NCI-H2196 treated with DMSO at 0.1 percent for 48 hours (cell line): ENCODE measurements around the gene GALNT10.

ENCODE experiments used
- DNase-seq: peaks from one replicate; lab custom pipeline; 2025; ENCODE audit not compliant: unreplicated experiment; lab: John Stamatoyannopoulos, UW

Gene GALNT10

GRCh38 chr5:154288145-154288544 lies 97.6 kb downstream of the GALNT10 start:
- DNase-seq, result no peak

DNA sequence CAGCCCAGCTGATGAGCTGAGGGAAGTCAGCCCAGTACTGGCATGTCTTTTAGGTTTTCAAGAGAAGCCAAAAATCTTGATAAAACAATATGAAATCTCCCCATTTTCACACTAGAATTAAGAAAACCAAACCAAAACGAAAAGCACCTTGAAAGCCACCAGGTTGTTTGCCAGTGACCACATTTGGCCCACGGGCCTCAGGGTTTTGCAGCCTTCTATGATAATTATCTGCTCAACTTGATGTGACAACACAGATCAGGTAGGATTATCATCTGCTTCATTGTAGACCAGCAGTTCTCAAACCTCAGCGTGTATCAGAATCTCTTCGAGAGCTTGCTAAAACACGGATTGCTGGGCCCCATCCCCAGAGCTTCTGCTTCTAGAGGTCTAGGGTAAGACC lies 101.4 kb downstream of the GALNT10 start:
- DNase-seq, result no peak

- no peak for DNase-seq
Measured at GRCh38 chr5:154293219-154293618, 102.7 kb downstream of the GALNT10 start.

- DNase-seq, result no peak
Measured at GRCh38 chr5:154295551-154295950, 105.0 kb downstream of the GALNT10 start.

DNA sequence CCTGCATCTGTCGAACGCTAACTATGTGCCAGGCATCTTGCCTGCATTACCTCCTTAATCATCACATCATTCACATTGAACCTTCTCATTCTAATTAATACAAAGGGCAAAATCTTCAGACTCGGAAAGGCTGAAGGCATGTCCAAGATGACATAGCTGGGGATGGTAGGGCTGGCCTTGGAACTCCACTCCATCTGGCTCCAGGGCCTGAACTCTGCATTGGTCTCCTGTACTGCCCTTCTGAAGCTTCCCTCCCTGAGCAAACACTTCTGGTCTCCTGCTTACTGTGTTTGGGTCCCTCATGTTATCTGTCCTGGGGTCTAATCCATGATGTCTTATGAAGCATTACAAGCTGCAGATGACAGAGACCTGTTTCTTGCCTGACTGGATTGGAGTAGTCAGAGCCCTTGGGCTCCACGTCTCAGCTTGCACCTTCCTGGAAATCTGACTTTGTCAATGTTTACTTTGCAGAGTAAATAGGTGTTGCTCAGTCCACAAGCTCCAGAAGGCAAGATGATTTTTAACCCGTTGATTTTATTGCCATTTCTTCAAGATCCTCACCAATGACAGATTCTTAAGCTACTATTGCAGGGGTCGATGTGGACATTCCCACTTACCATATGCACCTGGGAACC lies 106.1 kb downstream of the GALNT10 start:
- DNase-seq, result no peak

DNA sequence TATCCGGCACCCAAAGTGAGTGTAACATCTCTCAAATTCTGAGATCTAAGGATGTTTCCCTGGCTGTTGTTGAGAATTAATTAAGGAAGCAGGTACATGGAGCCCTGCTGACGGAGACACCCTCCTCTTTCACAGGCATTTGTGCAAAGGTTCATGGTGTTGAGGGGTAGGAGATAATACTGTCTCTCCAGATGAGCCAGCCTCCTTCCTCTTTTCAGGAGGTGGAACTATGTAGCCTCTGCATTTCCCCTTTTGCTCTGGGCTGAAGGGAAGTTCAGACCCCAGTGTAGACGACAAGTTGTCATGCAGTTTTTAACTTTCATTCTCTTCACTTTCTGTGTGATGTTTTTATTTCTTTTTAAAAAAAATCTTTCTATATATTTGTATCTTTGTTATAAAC lies 107.5 kb downstream of the GALNT10 start:
- no peak for DNase-seq

DNA sequence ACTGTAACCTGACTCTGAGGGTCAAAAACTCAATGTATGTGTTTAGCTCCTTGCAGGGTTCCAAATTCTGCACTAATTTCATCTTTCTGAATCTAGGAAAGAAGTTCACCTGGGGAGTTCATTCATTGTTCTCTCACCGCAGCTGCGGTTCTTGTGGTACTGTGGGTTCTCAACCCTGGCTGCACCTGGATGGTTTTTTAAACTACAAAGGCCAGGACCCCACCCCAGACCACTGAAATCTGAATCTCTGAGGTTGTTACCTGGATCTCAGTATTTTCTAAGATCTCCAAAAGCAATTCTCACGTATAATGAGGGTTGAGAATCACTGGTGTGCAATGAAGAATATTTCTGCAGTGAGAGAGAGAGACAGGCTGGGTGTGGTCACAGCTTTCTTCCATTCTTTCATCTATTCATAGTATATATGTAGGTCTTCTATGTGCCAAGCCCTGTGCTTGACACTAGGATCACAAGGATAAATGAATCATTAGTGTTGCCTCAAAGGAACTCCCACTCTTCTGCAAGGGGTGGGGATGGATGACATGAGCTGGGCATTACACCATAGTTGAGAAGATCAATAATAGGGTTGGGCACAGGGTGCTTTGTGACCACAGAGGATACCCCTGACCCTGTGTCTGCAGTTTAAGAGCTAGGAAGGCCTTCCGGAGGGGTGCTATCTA lies 109.8 kb downstream of the GALNT10 start:
- no peak for DNase-seq

- no peak for DNase-seq
Measured at GRCh38 chr5:154301726-154302125, 111.2 kb downstream of the GALNT10 start.

DNA sequence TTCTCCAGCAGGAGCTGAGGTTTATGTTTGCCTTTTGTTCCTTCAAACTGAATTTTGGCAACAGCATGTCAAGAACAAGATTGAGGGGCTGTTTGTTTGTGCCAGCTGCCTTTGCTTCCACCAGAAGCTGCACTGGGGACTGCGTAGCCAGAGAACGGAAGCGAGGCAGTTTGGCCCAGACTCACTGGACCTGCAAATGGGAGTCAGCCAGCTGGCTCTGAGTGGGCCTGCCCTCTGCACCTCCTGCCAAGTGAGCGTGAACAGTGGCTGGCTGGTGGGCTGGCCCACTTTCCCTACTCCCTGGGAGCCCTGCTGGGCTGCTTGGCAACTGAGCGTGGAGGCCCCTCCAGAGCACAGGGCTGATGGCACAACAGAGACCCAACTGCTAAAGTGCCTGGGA lies 111.6 kb downstream of the GALNT10 start:
- DNase-seq, result no peak

- DNase-seq, result no peak
Measured at GRCh38 chr5:154303133-154303532, 112.6 kb downstream of the GALNT10 start.

DNA sequence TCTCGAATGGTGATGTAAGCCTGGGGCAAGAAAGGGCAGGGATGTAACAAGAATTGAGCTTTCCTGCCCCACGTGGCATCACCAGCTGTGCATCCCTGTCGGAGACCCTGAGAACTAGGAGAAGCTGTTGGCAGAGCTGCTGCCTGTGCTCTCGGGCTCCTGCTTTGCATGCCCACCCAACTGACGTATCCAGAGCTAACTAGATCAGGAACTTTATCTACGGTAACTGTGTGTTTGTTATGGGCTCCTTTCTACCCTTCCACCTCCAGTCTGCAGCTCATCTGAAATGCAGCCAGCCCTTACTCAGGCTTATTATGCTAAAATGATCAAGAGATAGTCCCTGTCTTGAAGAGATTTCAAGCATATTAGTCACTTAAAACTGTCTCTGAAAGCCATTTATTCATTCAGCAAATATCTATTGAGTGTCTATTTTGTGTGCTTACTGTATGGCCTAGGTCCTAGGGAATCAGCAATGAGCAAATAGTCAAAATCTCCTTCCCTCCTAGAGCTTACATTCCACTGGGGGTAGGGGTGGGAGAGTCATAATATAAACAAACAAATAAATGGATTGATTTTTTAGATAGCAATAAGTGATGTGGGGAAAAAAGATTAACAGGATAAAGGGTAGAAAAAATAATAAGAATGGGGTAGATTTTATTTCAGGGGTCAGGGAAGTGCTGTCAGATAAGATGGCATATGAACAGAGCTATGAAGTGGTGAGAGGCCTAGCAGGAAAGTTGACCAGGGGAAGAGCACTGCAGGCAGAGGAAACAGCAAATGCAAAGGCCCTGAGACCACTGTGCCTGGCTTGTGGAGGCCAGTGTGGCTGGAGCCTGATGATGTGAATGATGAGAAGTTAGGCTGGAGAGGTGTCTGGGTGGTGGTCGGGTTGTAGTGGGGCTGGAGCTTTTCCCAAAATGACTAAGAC lies 118.2 kb downstream of the GALNT10 start:
- DNase-seq, result no peak

GRCh38 chr5:154309371-154309745 lies 118.8 kb downstream of the GALNT10 start:
- DNase-seq, result no peak

GRCh38 chr5:154309805-154310204 lies 119.3 kb downstream of the GALNT10 start:
- no peak for DNase-seq

- no peak for DNase-seq
Measured at GRCh38 chr5:154311362-154311761, 120.8 kb downstream of the GALNT10 start.

GRCh38 chr5:154312000-154312399 lies 121.5 kb downstream of the GALNT10 start:
- no peak for DNase-seq

DNA sequence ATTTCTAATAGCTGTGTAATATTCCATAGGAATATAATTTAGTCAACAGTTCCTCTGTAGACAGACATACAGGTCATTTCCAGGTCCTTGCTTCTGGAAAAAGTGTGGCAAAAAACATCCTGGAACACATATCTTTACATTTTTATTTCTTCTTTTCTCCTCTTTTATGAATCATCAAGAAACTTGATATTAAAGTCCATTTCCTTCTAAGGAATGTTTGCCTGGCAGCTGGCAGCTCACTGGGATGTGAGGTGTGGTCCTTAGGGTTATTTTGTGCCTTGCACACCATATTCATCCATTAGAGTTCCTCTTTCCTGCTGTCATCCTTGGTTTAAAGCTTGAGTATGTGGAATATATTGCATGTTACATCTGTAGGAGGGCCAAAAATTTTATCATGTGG lies 122.0 kb downstream of the GALNT10 start:
- no peak for DNase-seq

DNA sequence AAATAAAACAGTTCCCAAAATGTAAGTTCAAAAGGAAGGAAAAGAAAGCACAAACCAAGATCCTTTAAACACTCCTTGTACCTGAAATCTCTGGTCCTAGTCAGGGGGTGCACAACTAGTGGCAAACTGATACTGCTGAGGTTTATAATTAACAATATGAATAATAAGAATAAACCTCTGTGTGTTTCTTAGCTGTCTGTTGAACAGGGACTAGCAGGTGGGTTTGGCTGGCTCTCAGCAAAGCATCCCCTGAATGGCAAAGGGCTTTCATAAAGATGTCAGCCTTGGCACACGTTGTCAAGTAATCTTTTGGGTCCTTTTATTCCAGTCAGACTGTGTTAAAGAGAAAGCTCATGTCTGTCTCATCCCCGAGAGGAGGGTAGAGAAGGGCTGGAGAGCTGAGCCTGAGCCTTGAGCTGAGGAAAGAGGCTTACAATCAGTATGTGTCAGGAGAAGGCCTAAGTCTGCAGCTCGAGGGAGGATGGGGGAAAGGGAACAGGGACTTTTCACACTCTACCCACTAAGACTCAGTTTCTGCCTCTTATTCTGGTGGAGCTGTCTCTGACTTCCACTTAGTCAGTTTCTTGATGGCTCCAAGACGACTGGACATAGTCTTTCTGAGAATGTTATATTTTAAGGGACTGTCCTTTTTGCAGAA lies 123.0 kb downstream of the GALNT10 start:
- no peak for DNase-seq

- DNase-seq, result no peak
Measured at GRCh38 chr5:154315196-154315595, 124.7 kb downstream of the GALNT10 start.

DNA sequence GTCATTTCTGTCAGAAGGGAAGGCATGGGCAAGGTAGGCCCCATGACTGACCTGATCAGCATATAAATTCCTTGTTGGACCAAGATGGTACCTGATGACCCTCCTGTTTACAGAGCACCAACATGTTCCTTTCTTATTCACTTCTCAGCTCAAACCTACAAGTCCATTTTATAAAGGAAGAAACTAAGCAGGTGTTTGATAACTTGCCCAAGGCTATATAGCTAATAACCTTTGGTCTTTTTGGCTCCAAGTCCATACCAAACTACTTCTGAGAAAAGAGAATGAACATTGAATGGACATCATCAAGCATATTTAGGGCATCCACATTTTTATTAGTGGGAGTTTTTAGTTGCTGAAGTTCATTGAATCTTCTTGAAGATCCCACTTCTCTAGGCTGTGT lies 125.2 kb downstream of the GALNT10 start:
- no peak for DNase-seq

- no peak for DNase-seq
Measured at GRCh38 chr5:154316223-154316935, 125.8 kb downstream of the GALNT10 start.

DNA sequence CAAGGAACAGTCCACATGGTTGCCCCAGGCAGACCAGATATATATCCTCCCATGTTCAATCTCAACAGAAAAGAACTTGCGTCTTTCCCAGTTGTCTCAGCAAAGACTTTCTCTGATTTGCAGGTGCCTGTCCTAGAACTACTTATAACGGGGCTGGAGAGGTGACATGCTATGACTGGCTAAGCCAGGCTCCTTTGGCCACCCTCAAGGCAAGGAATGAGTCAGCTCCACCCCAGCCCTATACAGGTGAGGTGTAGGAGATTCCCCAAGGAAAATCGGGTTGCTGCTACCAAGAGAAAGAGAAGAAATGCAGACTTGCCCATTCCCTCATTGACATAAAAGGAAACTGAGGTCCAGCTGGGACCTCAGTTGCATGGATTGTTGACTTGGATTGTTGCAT lies 127.4 kb downstream of the GALNT10 start:
- DNase-seq, result no peak
